ENCODE results near the gene TOMM6.
"Not testable (repeated sequence)": the region's sequence is repeated elsewhere in the genome, so short reads cannot be mapped to it uniquely, and the experiment has no call there.

TOMM6 gene

GRCh38 chr6:41785689-41786450 is 1.6 kb upstream of the TOMM6 start:
- DNase-seq, result no peak

GRCh38 chr6:41786451-41787218 is 859 bp upstream of the TOMM6 start:
- peak; percentile 88 for DNase-seq

DNA sequence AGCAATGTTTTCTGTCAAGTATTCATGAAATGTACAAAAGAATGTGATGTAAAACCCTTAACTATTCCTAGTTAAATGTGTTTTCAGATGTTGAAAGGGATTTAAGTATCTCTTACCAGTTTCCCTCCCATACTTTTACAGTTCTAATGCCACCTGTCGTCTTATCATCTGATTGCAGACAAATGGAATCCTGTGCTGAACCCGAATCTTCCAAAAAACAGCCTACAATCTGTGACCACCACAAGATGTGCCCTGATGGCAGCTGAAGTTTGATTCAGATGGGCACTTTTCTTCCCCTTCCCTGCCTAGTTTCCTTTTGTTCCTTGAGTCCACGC is 1.9 kb downstream of the TOMM6 start:
- DNase-seq, result no peak

DNA sequence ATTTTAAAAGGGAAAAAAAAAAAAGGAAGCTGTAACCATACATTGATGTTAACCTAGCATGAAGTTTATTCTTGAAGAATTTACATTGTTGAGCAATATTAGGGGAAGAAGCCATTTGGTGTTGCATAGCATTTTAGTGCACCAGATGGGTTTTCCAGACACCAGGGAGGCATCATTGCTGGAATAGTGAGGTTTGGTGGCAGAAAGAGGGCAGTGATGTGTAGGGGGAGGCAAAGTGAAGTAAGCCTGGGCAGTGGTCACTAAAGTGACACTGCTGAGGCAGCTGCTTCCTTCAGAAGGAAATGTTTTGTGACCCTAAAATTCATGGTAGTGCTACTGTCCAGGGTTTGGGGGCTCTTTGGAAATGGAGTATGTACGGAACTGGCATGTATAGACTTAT is 2.6 kb downstream of the TOMM6 start:
- no peak for DNase-seq

GRCh38 chr6:41791305-41791704 is 3.8 kb downstream of the TOMM6 start:
- DNase-seq, result no peak

- no peak for DNase-seq
Observed at GRCh38 chr6:41791984-41792383, 4.5 kb downstream of the TOMM6 start.

- DNase-seq, result no peak
Observed at GRCh38 chr6:41796474-41796873, 9.0 kb downstream of the TOMM6 start.

DNA sequence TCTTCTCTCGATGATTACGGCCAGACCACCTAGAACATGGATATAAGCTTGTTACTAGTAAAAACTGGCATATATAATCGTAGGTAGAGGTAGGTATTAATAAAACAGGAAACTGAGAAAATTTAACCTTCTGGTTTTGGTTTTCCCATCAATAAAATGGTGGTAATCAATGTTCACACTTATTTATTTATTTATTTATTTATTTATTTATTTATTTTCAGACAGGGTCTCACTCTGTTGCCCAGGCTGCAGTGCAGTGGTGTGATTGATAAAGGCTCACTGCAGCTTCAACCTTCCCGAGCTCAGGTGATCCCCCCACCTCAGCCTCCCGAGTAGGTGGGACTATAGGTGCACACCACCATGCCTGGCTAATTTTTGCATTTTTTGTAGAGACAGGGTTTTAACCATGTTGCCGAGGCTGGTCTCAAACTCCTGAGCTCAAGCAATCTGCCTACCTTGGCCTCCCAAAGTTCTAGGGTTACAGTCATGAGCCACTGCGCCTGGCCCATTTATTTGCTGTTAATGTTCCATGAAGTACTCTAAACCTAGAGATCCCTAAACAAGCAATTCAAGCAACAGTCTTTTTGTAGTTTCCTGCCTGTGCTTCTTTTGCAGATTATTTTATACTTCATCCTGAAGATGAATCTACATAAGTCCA is 11.5 kb downstream of the TOMM6 start:
- no peak for DNase-seq

DNA sequence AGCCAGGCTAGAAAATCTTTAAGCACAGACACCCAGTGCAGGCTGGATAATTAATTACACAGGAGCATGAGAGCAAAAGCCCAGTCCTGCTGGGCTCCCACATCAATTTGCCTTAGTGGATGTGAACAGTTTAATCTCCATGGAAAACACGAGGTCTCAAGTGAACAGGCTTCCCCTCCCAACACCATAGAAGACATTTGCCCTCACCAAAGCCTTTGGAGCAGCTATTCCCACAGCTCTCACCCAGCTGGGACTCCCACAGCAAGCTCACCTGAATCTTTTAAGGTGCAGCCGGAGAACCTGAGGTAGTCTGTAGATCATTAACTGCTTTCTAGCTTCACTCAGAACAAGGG is 12.0 kb downstream of the TOMM6 start:
- DNase-seq, result no peak

DNA sequence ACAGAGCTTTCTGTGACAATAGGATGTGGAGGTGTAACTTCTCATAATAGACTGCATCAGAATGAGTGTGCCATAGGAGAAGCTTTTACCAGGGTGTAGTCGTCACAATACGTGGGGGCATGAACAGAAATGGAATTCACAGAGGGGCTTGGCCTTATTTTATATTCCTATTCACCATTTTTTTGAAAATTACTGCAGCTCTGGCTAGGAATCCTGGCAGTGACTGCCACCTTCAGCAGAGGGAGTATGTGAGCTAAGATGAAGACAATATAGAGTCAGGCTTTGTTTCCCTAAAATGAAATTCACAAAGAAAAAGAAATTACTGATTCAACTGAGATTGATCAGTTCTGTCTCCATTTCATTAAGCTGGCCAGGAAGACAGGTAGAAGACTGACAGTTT is 13.9 kb downstream of the TOMM6 start:
- DNase-seq, result no peak

- DNase-seq, result no peak
Observed at GRCh38 chr6:41805830-41806774, 18.6 kb downstream of the TOMM6 start.

DNA sequence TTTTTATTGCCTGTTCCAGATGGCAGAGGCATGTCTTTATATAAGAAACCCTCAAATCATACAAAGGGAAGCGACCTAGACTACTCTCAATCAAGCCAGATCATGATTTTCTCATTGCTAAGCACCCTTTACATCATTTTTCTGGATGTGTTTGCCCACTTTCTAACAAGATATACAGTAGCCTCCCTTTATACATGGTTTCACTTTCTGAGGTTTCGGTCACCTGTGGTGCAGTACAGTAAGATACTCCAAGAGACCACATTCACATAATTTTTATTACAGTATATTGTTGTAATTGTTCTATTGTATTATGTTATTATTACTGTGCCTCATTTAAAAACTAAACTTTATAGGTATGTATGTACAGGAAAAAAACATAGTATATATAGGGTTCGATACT is 23.6 kb downstream of the TOMM6 start:
- no peak for DNase-seq

DNA sequence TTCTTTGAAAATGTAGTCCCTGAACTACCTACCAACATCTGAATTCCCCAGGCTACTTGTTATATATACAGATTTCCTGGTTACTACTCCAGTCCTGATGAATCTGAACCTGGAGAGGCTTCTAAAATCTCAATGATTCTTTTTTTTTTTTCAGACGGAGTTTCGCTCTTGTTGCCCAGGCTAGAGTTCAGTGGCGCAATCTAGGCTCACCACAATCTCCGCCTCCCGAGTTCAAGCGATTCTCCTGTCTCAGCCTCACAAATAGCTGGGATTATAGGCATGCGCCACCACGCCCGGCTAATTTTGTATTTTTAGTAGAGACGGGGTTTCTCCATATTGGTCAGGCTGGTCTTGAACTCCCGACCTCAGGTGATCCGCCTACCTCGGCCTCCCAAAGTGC is 24.5 kb downstream of the TOMM6 start:
- DNase-seq, result not testable (repeated sequence)

DNA sequence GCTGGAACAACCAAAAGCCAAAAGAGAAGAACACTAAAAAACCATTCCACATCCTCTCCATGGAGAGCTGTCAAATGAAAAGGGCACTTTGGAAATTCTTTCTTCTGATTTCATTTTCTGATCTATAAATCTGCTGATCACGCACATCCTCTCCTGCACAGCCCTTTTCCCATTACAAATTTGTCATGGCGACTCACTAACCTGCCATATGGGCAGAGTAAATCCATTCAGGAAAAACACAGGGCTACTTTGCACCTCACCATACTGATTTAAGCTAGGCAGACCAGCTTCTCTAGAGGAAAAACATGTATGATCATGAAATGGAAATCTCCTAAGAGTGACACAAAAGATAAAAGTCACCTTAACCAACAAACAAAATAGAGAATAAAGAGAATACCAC is 26.0 kb downstream of the TOMM6 start:
- DNase-seq, result no peak

DNA sequence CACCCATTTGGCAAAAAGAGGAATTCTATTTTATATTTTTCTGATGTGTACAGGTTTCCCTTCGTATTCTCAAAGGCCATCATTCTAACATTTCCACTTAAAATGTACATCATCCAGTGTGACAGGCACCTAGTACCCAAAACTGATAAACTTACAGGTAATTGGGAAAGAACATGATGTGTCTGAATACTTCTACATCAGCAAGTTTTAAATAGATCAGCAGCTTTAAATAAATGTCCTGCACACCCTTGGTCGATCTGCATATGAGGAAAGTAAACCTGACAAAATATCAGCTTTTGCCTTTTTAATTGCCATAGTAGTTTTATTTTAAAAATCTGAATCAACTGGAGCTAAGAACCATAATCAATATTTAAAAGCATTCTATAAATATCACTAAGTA is 26.5 kb downstream of the TOMM6 start:
- no peak for DNase-seq

DNA sequence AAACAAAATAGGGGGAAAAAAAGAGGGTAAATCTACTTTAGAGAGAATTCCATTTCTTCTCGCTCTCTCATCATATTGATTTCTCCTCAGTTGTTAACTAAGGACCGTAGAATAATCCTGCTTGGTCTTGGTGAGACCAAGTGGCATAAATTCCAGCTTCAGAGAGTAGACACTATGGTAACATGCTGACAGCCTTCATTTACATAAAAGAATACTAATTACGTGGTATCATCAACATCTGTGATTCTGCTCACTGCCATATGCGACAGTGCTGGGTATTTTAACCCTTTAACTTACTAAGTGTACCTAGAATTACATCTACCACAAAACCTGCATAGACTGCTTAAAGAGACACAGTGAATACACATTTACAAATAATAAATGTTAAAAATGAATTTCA is 27.1 kb downstream of the TOMM6 start:
- DNase-seq, result no peak

- no peak for DNase-seq
Observed at GRCh38 chr6:41815587-41815986, 28.1 kb downstream of the TOMM6 start.

- no peak for DNase-seq
Observed at GRCh38 chr6:41818271-41819054, 31.0 kb downstream of the TOMM6 start.

DNA sequence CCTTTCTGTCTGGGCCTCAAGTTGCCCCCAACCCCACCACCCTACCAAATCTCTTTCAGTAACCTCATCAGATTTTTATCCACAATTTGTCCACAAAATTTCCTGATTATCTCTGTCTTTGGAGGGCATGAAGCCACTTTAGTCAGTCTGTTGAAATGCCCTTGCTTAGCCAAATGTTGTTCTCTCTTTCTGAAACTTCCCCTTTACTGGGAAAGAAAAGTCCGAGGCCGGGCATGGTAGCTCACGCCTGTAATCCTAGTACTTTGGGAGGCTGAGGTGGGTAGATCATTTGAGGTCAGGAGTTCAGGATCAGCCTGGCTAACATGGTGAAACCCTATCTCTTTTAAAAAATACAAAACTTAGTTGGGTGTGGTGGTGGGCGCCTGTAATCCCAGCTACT is 33.8 kb downstream of the TOMM6 start:
- no peak for DNase-seq

- no peak for DNase-seq
Observed at GRCh38 chr6:41822021-41822420, 34.5 kb downstream of the TOMM6 start.

DNA sequence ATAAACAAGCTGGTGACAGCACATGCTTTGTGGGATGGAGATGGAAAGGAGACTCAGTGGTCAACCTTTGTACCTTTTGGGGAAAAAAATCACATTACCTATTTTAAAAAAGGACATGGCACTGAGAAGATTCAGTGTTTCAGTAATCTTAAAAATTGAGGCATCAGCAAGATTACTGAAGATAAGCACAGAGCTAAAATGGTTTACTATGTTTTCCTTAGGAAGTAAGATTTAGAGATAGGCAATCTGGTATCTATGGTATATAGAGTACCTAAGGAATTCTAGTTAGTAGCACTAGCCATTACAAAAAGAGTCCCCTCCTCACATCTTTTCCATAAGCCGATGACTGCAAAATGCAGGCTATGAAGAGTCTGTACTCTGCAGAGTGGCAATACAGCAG is 35.7 kb downstream of the TOMM6 start:
- no peak for DNase-seq

Data from T-helper 9 cell (primary cell).